Tibial artery (tissue), 4 donors: ENCODE measurements around the gene AP2S1.
"Not testable (repeated sequence)": the region's sequence is repeated elsewhere in the genome, so short reads cannot be mapped to it uniquely, and the experiment has no call there.

Experiments used
- DNase-seq, 2 donors: peaks; one replicate each; pipeline ENCODE4 v3.0.0-alpha.2; 2019
- H3K27ac ChIP-seq, 2 donors: fragments of 200-600 bp; sonication (generic) in 1 of 2; 1 replicate in 1 of 2; 2 replicates in 1 of 2; pipeline ENCODE4 v1.5.1; 2018 to 2019; ENCODE audit warnings: mild to moderate bottlenecking in 1 of 2
- H3K27me3 ChIP-seq, 2 donors: fragments of 200-600 bp; sonication (generic) in 1 of 2; one replicate each; pipeline versions ENCODE4 v1.5.1 to v1.6.0; 2016 to 2019
- H3K36me3 ChIP-seq, 3 donors: fragments of 200-600 bp; sonication (generic) in 2 of 3; one replicate each; pipeline ENCODE4 v1.5.1; 2016 to 2019; ENCODE audit warnings: mild to moderate bottlenecking in 2 of 3
- H3K4me1 ChIP-seq, 4 donors: fragments of 200-600 bp; sonication (generic) in 2 of 4; 1 replicate in 3 of 4; 2 replicates in 1 of 4; pipeline ENCODE4 v1.5.1; 2016 to 2019
- H3K4me3 ChIP-seq, 2 donors: fragments of 200-600 bp; sonication (generic) in 1 of 2; 1 replicate in 1 of 2; 2 replicates in 1 of 2; pipeline ENCODE4 v1.5.1; 2018 to 2019; ENCODE audit warnings: mild to moderate bottlenecking in 2 of 2
- H3K9me3 ChIP-seq, 3 donors: fragments of 200-600 bp; sonication (generic) in 1 of 3; one replicate each; pipeline ENCODE4 v1.5.1; 2016 to 2019
- intact Hi-C: fragments of 100-400 bp; cut with DNase I; formaldehyde crosslinking; loops from one replicate; pipeline ENCODE4 v1.15.0; 2023; ENCODE audit warnings: low total_unique reads
- TF ChIP-seq, protein P1 (sequence below), 2 experiments: fragments of 200-600 bp in 1 of 2; fragments of 450-650 bp in 1 of 2; IDR thresholded peaks; one replicate each; pipeline ENCODE4 v1.5.1; 2017 to 2019; ENCODE audit warnings: antibody characterized with exemption in 2 of 2, mild to moderate bottlenecking in 1 of 2, moderate library complexity in 1 of 2

Gene AP2S1

DNA sequence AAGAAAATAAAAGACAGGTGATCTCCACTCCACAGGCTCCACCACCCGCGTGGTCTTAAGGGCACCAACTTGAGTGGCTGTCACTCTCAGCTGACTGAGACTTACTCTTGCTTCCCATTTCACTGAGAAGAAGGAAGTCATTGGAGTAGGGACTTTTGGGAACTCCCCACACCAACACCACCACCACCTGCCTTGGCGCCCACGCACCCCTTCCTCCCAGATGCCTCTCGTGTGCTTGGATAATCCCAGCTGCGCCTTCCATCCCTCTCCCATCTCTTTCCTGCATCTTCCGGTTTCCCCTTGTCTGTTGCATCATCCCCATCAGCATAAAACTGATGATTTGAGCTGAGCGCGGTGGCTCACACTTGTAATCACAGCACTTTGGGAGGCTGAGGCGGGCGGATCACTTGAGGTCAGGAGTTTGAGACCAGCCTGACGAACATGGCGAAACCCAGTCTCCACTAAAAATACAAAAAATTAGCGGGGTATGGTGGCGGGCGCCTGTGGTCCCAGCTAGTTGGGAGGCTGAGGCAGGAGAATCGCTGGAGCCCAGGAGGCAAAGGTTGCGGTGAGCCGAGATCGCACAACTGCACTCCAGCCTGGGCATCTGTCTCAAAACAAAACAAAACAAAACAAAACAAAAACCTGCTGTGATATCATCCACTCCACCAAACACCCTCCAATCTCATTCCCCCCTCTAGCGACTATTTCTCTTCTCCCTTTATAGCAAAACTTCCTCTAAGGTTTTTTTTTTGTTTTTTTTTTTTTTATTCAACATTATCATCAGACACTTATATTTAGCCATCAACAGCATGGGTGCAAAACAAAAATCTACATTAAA lies 25.5 kb downstream of the AP2S1 start:
- Histone ChIP-seq H3K9me3 (no peaks in the 10 kb centered on the region), H3K4me3 (no peak overlapping the region), H3K4me1 (no peaks in the 10 kb centered on the region), H3K36me3 (no peaks in the 10 kb centered on the region), H3K27ac (no peak overlapping the region), H3K27me3 (no peaks in the 10 kb centered on the region)
- no peak for DNase-seq
- TF ChIP-seq, protein P1, sequence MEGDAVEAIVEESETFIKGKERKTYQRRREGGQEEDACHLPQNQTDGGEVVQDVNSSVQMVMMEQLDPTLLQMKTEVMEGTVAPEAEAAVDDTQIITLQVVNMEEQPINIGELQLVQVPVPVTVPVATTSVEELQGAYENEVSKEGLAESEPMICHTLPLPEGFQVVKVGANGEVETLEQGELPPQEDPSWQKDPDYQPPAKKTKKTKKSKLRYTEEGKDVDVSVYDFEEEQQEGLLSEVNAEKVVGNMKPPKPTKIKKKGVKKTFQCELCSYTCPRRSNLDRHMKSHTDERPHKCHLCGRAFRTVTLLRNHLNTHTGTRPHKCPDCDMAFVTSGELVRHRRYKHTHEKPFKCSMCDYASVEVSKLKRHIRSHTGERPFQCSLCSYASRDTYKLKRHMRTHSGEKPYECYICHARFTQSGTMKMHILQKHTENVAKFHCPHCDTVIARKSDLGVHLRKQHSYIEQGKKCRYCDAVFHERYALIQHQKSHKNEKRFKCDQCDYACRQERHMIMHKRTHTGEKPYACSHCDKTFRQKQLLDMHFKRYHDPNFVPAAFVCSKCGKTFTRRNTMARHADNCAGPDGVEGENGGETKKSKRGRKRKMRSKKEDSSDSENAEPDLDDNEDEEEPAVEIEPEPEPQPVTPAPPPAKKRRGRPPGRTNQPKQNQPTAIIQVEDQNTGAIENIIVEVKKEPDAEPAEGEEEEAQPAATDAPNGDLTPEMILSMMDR (IDR thresholded peaks at IDR 0.05) = no peak
- intact Hi-C loops = loop anchor here (5.0 kb wide), 1 partner anchor 43 kb away; no protein-coding TSS in a partner anchor

DNA sequence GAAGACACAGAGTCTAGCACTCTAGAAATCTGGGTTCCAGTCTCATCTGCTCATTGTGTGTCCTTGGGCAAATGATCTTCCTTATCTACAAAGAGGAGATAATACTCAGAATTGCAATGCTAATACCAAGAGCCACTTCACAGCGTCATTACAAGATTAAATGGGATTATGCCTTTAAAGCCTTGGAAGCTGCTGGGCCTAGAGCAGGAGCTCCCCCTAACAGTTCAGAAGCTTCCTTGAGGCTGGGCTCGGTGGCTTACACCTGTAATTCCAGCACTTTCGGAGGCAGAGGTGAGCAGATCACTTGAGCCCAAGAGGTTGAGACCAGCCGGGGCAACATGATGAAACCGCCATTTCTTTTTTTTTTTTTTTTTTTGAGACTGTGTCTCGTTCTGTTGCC lies 27.6 kb downstream of the AP2S1 start:
- no peak for DNase-seq
- no peaks in the 10 kb centered on the region for H3K9me3 ChIP-seq
- no peaks in the 10 kb centered on the region for H3K36me3 ChIP-seq
- TF ChIP-seq, protein P1 (IDR thresholded peaks at IDR 0.05) = no peak
- intact Hi-C loops = loop anchor here (5.0 kb wide), 1 partner anchor 41 kb away; no protein-coding TSS in a partner anchor
- H3K27ac ChIP-seq = no peak overlapping the region
- no peaks in the 10 kb centered on the region for H3K4me1 ChIP-seq
- H3K4me3 ChIP-seq = no peak overlapping the region
- no peaks in the 10 kb centered on the region for H3K27me3 ChIP-seq

DNA sequence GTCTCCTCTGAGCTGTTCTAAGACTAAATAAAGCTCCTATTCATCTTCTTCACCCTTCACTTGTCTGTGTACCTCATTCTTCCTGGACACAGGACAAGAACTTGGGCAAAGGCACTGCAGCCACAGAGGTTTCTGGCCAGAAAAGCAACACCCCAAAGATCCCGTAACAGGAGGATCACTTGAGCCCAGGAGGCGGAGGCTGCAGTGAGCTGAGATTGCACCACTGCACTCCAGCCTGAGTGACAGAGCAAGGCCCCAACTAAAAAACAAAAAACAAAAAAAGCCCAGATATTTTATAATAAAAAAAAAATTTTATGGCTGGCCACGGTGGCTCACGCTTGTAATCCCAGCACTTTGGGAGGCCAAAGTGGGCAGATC lies 28.2 kb downstream of the AP2S1 start:
- H3K4me1 ChIP-seq, H3K27me3 ChIP-seq, H3K36me3 ChIP-seq, H3K9me3 ChIP-seq, H3K27ac ChIP-seq, DNase-seq, H3K4me3 ChIP-seq: not testable (repeated sequence)
- intact Hi-C loops = loop anchor here (5.0 kb wide), 1 partner anchor 40 kb away; no protein-coding TSS in a partner anchor

DNA sequence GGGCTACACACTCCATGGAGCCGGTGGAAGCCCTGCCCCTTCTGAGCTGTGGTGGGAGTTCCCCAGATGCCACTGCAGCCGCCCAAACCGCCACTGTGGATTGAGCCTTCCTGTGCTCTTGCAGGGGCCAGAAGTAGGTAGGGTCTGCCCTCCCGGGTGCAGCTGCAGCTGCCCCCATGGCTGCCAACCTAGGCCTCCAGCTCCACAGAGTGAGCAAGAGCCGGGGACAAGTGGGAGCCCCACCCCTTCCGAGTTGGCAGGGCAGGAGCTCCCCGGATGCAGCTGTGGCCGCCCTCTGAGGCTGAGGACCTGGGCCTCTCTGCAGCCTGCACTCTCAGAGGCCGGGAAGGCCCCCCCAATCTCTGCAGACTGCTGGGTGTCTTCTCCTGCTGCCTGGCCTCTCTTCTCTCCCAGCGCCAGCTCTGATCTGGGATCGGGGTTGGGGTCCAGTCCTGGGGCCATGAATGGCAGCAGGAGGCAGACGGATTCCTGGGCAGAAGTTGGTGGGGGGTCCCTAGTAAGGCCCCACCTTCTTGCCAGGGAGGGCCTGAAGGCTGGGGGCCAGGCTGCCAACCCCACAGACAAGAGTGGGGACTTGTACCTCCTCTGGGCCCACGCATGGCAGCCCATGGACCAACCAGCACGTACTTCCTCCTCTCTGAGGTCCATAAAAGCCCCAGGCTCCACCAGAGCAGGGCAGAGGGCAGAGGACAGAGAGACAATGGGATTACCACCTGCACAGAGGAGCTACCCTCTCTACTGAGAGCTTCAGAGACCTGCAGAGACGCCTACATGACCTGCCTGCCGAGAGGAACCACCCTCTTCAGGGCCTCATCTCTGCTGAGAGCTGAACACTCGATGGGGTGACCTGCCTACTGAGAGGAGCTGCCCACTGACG lies 28.9 kb downstream of the AP2S1 start:
- intact Hi-C loops = loop anchor here (5.0 kb wide), 1 partner anchor 39 kb away; no protein-coding TSS in a partner anchor
- H3K4me3 ChIP-seq = no peak overlapping the region
- no peak for DNase-seq

DNA sequence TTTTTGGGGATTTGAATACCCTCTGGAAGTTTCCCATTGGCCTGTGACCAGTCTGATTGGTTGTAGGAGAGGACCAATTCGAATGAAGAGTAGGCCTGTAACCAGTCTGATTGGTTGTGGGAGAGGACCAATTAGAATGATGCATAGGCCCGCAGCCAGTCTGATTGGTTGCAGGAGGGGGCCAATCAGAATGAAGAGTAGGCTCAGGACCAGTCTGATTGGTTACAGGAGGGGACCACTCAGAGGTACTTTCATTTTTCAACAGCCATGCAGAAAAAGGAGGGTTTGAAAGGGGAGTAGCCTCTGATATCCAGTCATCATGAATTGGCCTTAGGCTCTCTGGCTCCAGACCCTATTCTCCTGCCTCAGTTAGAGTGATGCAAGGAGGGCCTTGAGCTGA lies 31.8 kb downstream of the AP2S1 start:
- intact Hi-C loops = no loop called here

More for the DNA sequence above, 28.9 kb downstream of the AP2S1 start:
- no peaks in the 10 kb centered on the region for H3K36me3 ChIP-seq
- no peaks in the 10 kb centered on the region for H3K27me3 ChIP-seq
- no peaks in the 10 kb centered on the region for H3K4me1 ChIP-seq
- H3K27ac ChIP-seq = no peak overlapping the region
- H3K9me3 ChIP-seq = no peaks in the 10 kb centered on the region
- TF ChIP-seq, protein P1 (IDR thresholded peaks at IDR 0.05) = no peak

More for the DNA sequence above, 31.8 kb downstream of the AP2S1 start:
- Histone ChIP-seq H3K9me3 (no peaks in the 10 kb centered on the region), H3K27me3 (no peaks in the 10 kb centered on the region), H3K27ac (no peak overlapping the region), H3K4me1 (peaks cover 0 to 13% (median 11%) of the 10 kb centered on the region in 4 donors), H3K4me3 (no peak overlapping the region), H3K36me3 (no peaks in the 10 kb centered on the region)
- TF ChIP-seq, protein P1 (IDR thresholded peaks at IDR 0.05) = no peak
- DNase-seq = no peak
